ENCODE data around the gene PDCL2. TPM values are rescaled to one million over a fixed set of nuclear protein-coding genes. Genes with fewer than 3 reads are reported as not detected.

PDCL2 gene, protein sequence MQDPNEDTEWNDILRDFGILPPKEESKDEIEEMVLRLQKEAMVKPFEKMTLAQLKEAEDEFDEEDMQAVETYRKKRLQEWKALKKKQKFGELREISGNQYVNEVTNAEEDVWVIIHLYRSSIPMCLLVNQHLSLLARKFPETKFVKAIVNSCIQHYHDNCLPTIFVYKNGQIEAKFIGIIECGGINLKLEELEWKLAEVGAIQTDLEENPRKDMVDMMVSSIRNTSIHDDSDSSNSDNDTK
- total RNA-seq: not detected in 2 replicates

DNA sequence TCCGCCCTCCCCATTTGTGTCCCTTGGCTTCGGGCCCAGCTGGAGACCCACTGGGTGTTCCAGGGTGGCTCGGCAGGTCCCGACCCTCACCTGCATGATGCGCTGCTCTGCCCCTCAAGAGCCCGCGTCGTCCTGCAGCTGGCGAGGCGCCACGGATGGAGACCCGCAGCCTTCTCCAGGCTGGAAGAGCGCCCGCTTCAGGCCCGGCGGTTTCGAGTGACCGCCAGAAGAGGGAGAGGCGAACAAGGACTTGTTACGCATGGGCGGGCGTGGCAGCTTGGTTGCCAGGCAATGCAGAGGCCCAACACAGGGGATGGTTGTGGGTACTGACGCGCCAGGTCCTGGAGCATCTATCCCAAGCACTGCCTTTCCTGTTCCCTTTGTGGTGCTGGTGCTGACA lies at the start of gene PDCL2:
PDCL2 (minus strand) TSS at position 232 of the 400 bp plus-strand sequence; CDS start at position 96, 136 bp downstream.
- DNase-seq (ENCODE audit: low read depth): no peak
- Histone ChIP-seq H3K4me3 (ENCODE audit: low read depth, low read length) (no peak within 1 kb of the TSS), H3K36me3 (ENCODE audit: control insufficient read depth, insufficient read depth, low read length) (no peaks in the 10 kb centered on the region), H3K27me3 (ENCODE audit: control insufficient read depth, insufficient read depth, low read length) (no peaks in the 10 kb centered on the region)
- TF ChIP-seq, protein P1, sequence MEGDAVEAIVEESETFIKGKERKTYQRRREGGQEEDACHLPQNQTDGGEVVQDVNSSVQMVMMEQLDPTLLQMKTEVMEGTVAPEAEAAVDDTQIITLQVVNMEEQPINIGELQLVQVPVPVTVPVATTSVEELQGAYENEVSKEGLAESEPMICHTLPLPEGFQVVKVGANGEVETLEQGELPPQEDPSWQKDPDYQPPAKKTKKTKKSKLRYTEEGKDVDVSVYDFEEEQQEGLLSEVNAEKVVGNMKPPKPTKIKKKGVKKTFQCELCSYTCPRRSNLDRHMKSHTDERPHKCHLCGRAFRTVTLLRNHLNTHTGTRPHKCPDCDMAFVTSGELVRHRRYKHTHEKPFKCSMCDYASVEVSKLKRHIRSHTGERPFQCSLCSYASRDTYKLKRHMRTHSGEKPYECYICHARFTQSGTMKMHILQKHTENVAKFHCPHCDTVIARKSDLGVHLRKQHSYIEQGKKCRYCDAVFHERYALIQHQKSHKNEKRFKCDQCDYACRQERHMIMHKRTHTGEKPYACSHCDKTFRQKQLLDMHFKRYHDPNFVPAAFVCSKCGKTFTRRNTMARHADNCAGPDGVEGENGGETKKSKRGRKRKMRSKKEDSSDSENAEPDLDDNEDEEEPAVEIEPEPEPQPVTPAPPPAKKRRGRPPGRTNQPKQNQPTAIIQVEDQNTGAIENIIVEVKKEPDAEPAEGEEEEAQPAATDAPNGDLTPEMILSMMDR (IDR thresholded peaks at IDR 0.05; ENCODE audit: insufficient read depth, low read length, poor library complexity, severe bottlenecking): no peak

DNA sequence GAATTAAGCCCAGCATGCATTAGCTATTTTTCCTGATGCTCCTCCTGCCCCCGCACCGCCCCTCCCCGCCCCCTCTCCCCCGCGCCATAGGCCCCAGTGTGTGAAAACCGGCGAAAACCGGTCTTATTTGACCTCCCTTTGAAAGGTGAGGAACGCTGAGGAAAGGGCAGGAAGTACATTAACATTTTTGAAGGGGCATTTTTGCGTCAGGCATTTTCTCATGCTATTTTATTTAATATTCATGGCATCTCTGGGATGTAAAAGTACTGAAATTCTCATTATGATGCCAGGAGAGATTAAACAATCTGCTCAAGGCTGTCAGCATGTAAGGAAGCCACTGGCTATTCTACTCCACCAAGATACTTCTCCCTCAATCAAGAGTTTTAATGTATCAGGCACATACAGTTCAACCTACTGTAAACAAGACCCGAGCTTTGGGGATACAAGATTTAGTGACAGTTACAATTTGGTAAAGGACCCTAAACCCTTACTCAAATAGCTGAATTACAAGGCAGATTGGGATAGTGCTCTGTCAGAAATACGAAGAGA lies 45.3 kb upstream of the PDCL2 start:
- DNase-seq (ENCODE audit: low read depth): no peak
- TF ChIP-seq, protein P1 (IDR thresholded peaks at IDR 0.05; ENCODE audit: insufficient read depth, low read length, poor library complexity, severe bottlenecking): no peak
- no peak overlapping the region for H3K4me3 ChIP-seq (ENCODE audit: low read depth, low read length)
- H3K36me3 ChIP-seq (ENCODE audit: control insufficient read depth, insufficient read depth, low read length): no peaks in the 10 kb centered on the region
- peaks cover 9% of the 10 kb centered on the region for H3K27me3 ChIP-seq (ENCODE audit: control insufficient read depth, insufficient read depth, low read length)

DNA sequence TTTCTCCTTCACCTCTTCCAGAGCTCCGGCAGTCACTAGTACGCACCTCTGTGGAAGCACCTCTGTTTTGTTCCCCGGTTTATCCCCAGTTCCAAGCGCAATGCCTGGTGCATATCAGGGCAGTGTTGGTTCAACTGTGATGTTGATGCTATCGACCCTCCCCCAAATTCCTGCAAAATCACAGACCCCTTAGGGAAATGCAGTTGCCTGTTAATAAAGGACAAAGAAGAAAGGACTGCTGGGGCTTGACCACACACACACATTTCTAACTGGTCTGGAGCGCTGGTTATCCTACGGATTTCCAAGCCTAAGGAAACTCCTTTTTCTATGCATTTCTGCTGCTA lies 44.6 kb upstream of the PDCL2 start:
- no peak for DNase-seq (ENCODE audit: low read depth)
- Histone ChIP-seq H3K4me3 (ENCODE audit: low read depth, low read length) (peak overlapping the region; percentile 49), H3K27me3 (ENCODE audit: control insufficient read depth, insufficient read depth, low read length) (peaks cover 9% of the 10 kb centered on the region), H3K36me3 (ENCODE audit: control insufficient read depth, insufficient read depth, low read length) (no peaks in the 10 kb centered on the region)
- TF ChIP-seq, protein P1 (IDR thresholded peaks at IDR 0.05; ENCODE audit: insufficient read depth, low read length, poor library complexity, severe bottlenecking): no peak

DNA sequence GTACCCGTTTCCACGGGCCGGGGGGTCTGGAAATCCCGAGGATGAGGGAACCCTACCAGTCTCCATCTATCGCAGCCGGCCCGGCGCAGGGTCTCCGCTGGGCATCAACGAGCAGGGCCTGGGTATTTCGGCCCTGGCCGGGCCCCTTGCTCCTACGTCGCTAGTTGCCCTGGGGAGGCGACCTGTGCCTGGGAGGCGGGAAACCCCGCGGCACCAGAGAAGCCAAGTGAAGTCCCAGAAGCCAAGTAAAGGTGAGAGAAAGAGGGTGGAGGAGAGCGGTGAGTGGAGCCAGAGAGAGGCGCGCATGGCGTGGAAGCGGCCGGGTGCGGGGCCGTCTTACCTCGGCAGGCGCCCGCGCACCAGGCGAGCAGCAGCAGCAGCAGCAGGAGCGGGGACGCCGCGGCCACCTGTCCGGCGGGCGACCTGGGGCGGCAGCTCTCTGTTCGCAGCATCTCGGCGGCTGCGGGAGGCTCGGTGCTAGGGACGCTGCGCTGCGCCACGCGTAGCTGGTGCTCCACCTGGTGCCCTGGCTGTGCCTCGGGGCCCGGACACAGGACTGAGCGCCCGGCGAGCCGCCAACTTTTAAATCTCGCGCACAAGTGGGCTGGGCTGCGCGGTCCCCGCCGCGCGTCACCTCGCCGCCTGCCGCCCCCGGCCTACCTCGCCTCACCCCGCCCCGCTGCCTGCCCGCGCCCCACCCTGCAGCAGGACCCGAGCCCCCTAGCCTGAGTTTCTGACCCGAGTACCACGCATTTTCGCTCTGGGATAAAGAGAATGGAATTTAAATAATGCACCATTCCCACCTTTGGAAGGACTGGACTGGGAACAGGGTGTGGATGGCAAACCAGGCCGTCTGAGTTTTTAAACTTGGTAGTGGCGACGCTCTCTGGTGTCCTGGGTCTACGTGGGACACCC lies 44.0 kb upstream of the PDCL2 start, which contains the start of gene NMU:
NMU (minus strand) TSS at position 558 of the 915 bp plus-strand sequence; CDS start at position 452, 106 bp downstream.
- peaks cover 9% of the 10 kb centered on the region for H3K27me3 ChIP-seq (ENCODE audit: control insufficient read depth, insufficient read depth, low read length)
- H3K4me3 ChIP-seq (ENCODE audit: low read depth, low read length): peak within 1 kb of the TSS; percentile 49
- TF ChIP-seq, protein P1 (IDR thresholded peaks at IDR 0.05; ENCODE audit: insufficient read depth, low read length, poor library complexity, severe bottlenecking): peak; percentile 2
- no peaks in the 10 kb centered on the region for H3K36me3 ChIP-seq (ENCODE audit: control insufficient read depth, insufficient read depth, low read length)
- no peak for DNase-seq (ENCODE audit: low read depth)

DNA sequence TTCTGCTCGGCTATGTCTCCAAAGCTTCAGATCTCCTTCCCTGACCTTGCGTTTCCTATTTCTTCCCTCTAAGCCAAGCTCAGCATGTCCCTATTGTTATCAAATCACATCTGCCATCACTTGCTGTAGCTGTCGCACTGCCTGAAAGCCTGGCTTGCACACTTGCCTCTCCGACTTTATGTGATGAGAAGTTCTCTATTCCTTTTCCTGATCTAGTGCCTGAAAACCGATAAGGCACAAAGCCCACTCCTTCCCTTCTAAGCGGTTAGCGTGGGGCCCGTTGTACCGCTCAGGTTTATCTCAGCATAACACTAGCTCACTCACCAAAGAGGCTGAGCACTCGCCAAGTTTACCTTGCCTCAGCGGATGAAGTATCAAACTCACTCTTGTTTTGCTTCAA lies 43.2 kb upstream of the PDCL2 start:
- TF ChIP-seq, protein P1 (IDR thresholded peaks at IDR 0.05; ENCODE audit: insufficient read depth, low read length, poor library complexity, severe bottlenecking): no peak
- no peak for DNase-seq (ENCODE audit: low read depth)
- Histone ChIP-seq H3K4me3 (ENCODE audit: low read depth, low read length) (peak overlapping the region; percentile 49), H3K27me3 (ENCODE audit: control insufficient read depth, insufficient read depth, low read length) (peaks cover 9% of the 10 kb centered on the region), H3K36me3 (ENCODE audit: control insufficient read depth, insufficient read depth, low read length) (no peaks in the 10 kb centered on the region)

Data from kidney epithelial cell (primary cell).